OCI-LY1 (cell line): ENCODE measurements around the gene EPHA1.

ENCODE experiments used
- H2AFZ ChIP-seq: fragments of 200-600 bp; sonication (generic), shearing (Covaris generic); 2 replicates; pipeline ENCODE4 v1.6.0; 2014; ENCODE audit warnings: antibody characterized with exemption, mild to moderate bottlenecking, low read length
- H3F3A ChIP-seq: fragments of 200-600 bp; sonication (generic), shearing (Covaris generic); 2 replicates; pipeline ENCODE4 v1.6.0; 2014; ENCODE audit warnings: mild to moderate bottlenecking, antibody characterized with exemption, low read length, moderate library complexity; ENCODE audit not compliant: insufficient read depth
- H3K27ac ChIP-seq: fragments of 200-600 bp; sonication (generic); 2 replicates; pipeline ENCODE4 v1.5.1; 2014; ENCODE audit warnings: low read length, mixed run types, mild to moderate bottlenecking, low read depth; ENCODE audit not compliant: poor library complexity, severe bottlenecking
- H3K27me3 ChIP-seq: fragments of 200-600 bp; sonication (generic); 2 replicates; pipeline ENCODE4 v1.6.0; 2014; ENCODE audit warnings: antibody characterized with exemption, mild to moderate bottlenecking, low read length, moderate library complexity; ENCODE audit not compliant: insufficient read depth
- H3K36me3 ChIP-seq: fragments of 200-600 bp; sonication (generic); 2 replicates; pipeline ENCODE4 v1.6.1; 2014; ENCODE audit warnings: mild to moderate bottlenecking, antibody characterized with exemption, low read length, moderate library complexity, mixed read lengths; ENCODE audit not compliant: insufficient read depth
- H3K4me1 ChIP-seq: fragments of 200-600 bp; sonication (generic); 2 replicates; pipeline ENCODE4 v1.5.1; 2014; ENCODE audit warnings: mild to moderate bottlenecking, low read length, moderate library complexity; ENCODE audit not compliant: insufficient read depth, severe bottlenecking
- H3K4me2 ChIP-seq: fragments of 200-600 bp; sonication (generic), shearing (Covaris generic); 2 replicates; pipeline ENCODE4 v1.6.1; 2014; ENCODE audit warnings: low read length
- H3K4me3 ChIP-seq: fragments of 200-600 bp; sonication (generic); 2 replicates; pipeline ENCODE4 v1.5.1; 2014; ENCODE audit warnings: low read length, low read depth, mild to moderate bottlenecking, mixed read lengths; ENCODE audit not compliant: poor library complexity, severe bottlenecking
- H3K79me2 ChIP-seq: fragments of 200-600 bp; shearing (Covaris generic); 2 replicates; pipeline ENCODE4 v1.6.1; 2016; ENCODE audit warnings: mixed run types, low read length, mixed read lengths; ENCODE audit not compliant: insufficient read depth
- H3K9ac ChIP-seq: fragments of 200-600 bp; sonication (generic), shearing (Covaris generic); 2 replicates; pipeline ENCODE4 v1.6.1; 2014; ENCODE audit warnings: mild to moderate bottlenecking, low read length, mixed read lengths
- H3K9me2 ChIP-seq: fragments of 200-600 bp; sonication (generic), shearing (Covaris generic); 2 replicates; pipeline ENCODE4 v1.6.1; 2014; ENCODE audit warnings: low read depth, mild to moderate bottlenecking, low read length, mixed read lengths
- H3K9me3 ChIP-seq: fragments of 200-600 bp; shearing (Covaris generic); 2 replicates; pipeline ENCODE4 v1.6.1; 2014; ENCODE audit warnings: low read length, mixed read lengths
- H4K20me1 ChIP-seq: fragments of 200-600 bp; sonication (generic), shearing (Covaris generic); 2 replicates; pipeline ENCODE4 v1.6.0; 2016; ENCODE audit warnings: mild to moderate bottlenecking, low read length; ENCODE audit not compliant: insufficient read depth
- CTCF ChIP-seq: fragments of 200-600 bp; sonication (generic), shearing (Covaris generic); IDR thresholded peaks from 2 replicates; pipeline ENCODE4 v1.5.1; 2017; ENCODE audit warnings: mild to moderate bottlenecking, antibody characterized with exemption, low read length, moderate library complexity, mixed read lengths
- EZH2 ChIP-seq: fragments of 200-600 bp; sonication (generic), shearing (Covaris generic); IDR thresholded peaks from 2 replicates; pipeline ENCODE4 v1.8.0; 2017; ENCODE audit warnings: borderline replicate concordance, mixed run types, mild to moderate bottlenecking, antibody characterized with exemption, low read length, moderate library complexity, mixed read lengths

The EPHA1 gene

GRCh38 chr7:143408252-143408685 is 387 bp downstream of the EPHA1 start:
- TF ChIP-seq EZH2 (no peak), CTCF (no peak)

GRCh38 chr7:143407287-143408251 is 1.1 kb downstream of the EPHA1 start:
- no peaks in the 10 kb centered on the region for H3F3A ChIP-seq
- no peak overlapping the region for H3K9ac ChIP-seq
- H3K27ac ChIP-seq = no peak overlapping the region
- no peaks in the 10 kb centered on the region for H3K9me2 ChIP-seq
- no peaks in the 10 kb centered on the region for H3K4me1 ChIP-seq
- no peaks in the 10 kb centered on the region; the same call in 1 of the 2 replicates for H3K27me3 ChIP-seq
- H3K4me3 ChIP-seq = no peak overlapping the region
- no peak overlapping the region for H3K4me2 ChIP-seq
- H3K79me2 ChIP-seq = no peaks in the 10 kb centered on the region
- no peaks in the 10 kb centered on the region for H3K36me3 ChIP-seq
- TF ChIP-seq CTCF (no peak), EZH2 (no peak)
- H4K20me1 ChIP-seq = no peaks in the 10 kb centered on the region
- no peaks in the 10 kb centered on the region for H3K9me3 ChIP-seq
- H2AFZ ChIP-seq = no peak overlapping the region

More at GRCh38 chr7:143408252-143408685, 387 bp downstream of the EPHA1 start:
- H2AFZ ChIP-seq = no peak overlapping the region
- no peak overlapping the region for H3K9ac ChIP-seq
- H4K20me1 ChIP-seq = no peaks in the 10 kb centered on the region
- no peaks in the 10 kb centered on the region for H3K36me3 ChIP-seq
- no peaks in the 10 kb centered on the region; the same call in 1 of the 2 replicates for H3K27me3 ChIP-seq
- no peaks in the 10 kb centered on the region for H3K9me2 ChIP-seq
- H3K4me1 ChIP-seq = no peaks in the 10 kb centered on the region
- H3K9me3 ChIP-seq = no peaks in the 10 kb centered on the region
- H3K4me3 ChIP-seq = no peak overlapping the region
- H3F3A ChIP-seq = no peaks in the 10 kb centered on the region
- H3K27ac ChIP-seq = no peak overlapping the region
- H3K4me2 ChIP-seq = no peak overlapping the region
- H3K79me2 ChIP-seq = no peaks in the 10 kb centered on the region

- Histone ChIP-seq H2AFZ (no peak overlapping the region), H3K27ac (no peak overlapping the region), H3K4me2 (no peak overlapping the region), H3K4me1 (no peaks in the 10 kb centered on the region), H3K9me2 (no peaks in the 10 kb centered on the region), H3K4me3 (no peak overlapping the region), H4K20me1 (no peaks in the 10 kb centered on the region), H3F3A (no peaks in the 10 kb centered on the region), H3K9ac (no peak overlapping the region), H3K79me2 (no peaks in the 10 kb centered on the region), H3K27me3 (no peaks in the 10 kb centered on the region; the same call in 1 of the 2 replicates), H3K36me3 (no peaks in the 10 kb centered on the region), H3K9me3 (no peaks in the 10 kb centered on the region)
- TF ChIP-seq EZH2 = no peak
- TF ChIP-seq CTCF = no peak
Observed at GRCh38 chr7:143406002-143406357, 2.7 kb downstream of the EPHA1 start.
